WTC11 (cell line): Measurements from ENCODE around the gene NRXN3. TPM values are rescaled to one million over a fixed set of nuclear protein-coding genes. Genes with fewer than 3 reads are reported as not detected.

Experiments
- ATAC-seq: fragments of 200-7000 bp; cut with Tn5 transposase; 2 replicates; pipeline ENCODE4 v1.10.0; 2021; ENCODE audit warnings: mild to moderate bottlenecking, moderate library complexity
- CTCF ChIA-PET: fragments of 300-600 bp; sonication (Branson Sonifier 250); formaldehyde crosslinking; loops from one replicate; lab custom pipeline; 2021; ENCODE audit warnings: antibody characterized with exemption; lab: Charles Lee
- POLR2A ChIA-PET: fragments of 350-600 bp; sonication (Branson Sonifier 250); formaldehyde crosslinking; loops from one replicate; lab custom pipeline; 2021; ENCODE audit warnings: antibody characterized with exemption; lab: Charles Lee
- DNase-seq: peaks from one replicate; pipeline ENCODE4 v3.0.0; 2021; ENCODE audit warnings: low spot score
- H3K27ac Mint-ChIP-seq: 2 replicates; pipeline ENCODE4 v1.8.0; 2021; ENCODE audit warnings: mixed read lengths
- H3K27me3 Mint-ChIP-seq: 2 replicates; pipeline ENCODE4 v1.8.0; 2021; ENCODE audit warnings: low read depth, mild to moderate bottlenecking, moderate library complexity, mixed read lengths
- H3K36me3 Mint-ChIP-seq: 2 replicates; pipeline ENCODE4 v1.8.0; 2021; ENCODE audit warnings: mixed read lengths
- H3K4me1 Mint-ChIP-seq: 2 replicates; pipeline ENCODE4 v1.8.0; 2022; ENCODE audit warnings: mixed read lengths
- H3K4me3 Mint-ChIP-seq: 2 replicates; pipeline ENCODE4 v1.8.0; 2021; ENCODE audit warnings: mild to moderate bottlenecking, moderate library complexity, mixed read lengths
- H3K9me3 Mint-ChIP-seq: 2 replicates; pipeline ENCODE4 v1.8.0; 2021; ENCODE audit warnings: mixed read lengths
- ELF4 ChIP-seq: sonication (generic); formaldehyde crosslinking; IDR thresholded peaks from 2 replicates; pipeline ENCODE4 v1.8.1; 2022; ENCODE audit warnings: low read depth, mild to moderate bottlenecking, moderate library complexity, missing genetic modification reagents
- FOXP1 ChIP-seq: sonication (generic); formaldehyde crosslinking; IDR thresholded peaks from 2 replicates; pipeline ENCODE4 v1.8.0; 2022; ENCODE audit warnings: missing genetic modification reagents, mild to moderate bottlenecking, moderate library complexity, borderline replicate concordance
- HMGA2 ChIP-seq: fragments of 250-450 bp; sonication (Bioruptor Pico); IDR thresholded peaks from 2 replicates; pipeline ENCODE4 v1.4.0; 2021; ENCODE audit warnings: mild to moderate bottlenecking, moderate library complexity
- KAT7 ChIP-seq: sonication (generic); formaldehyde crosslinking; IDR thresholded peaks from 2 replicates; pipeline ENCODE4 v1.8.1; 2023; ENCODE audit warnings: missing genetic modification reagents, mild to moderate bottlenecking, borderline replicate concordance
- MLX ChIP-seq: sonication (generic); formaldehyde crosslinking; IDR thresholded peaks from 2 replicates; pipeline ENCODE4 v1.8.1; 2023; ENCODE audit warnings: mild to moderate bottlenecking, missing genetic modification reagents, moderate library complexity
- NR2C2 ChIP-seq: sonication (generic); formaldehyde crosslinking; IDR thresholded peaks from 2 replicates; pipeline ENCODE4 v1.8.0; 2022; ENCODE audit warnings: mild to moderate bottlenecking, missing genetic modification reagents
- OVOL2 ChIP-seq: fragments of 250-450 bp; sonication (Bioruptor Pico); IDR thresholded peaks from 2 replicates; pipeline ENCODE4 v1.9.0; 2021; ENCODE audit warnings: mild to moderate bottlenecking, borderline replicate concordance
- PRRX2 ChIP-seq: fragments of 250-450 bp; sonication (Bioruptor Pico); IDR thresholded peaks from 2 replicates; pipeline ENCODE4 v1.8.0; 2021; ENCODE audit warnings: mild to moderate bottlenecking
- STAT6 ChIP-seq: sonication (generic); formaldehyde crosslinking; conservative IDR thresholded peaks from 2 replicates; pipeline ENCODE4 v1.8.1; 2023; ENCODE audit warnings: mild to moderate bottlenecking, low read depth, missing genetic modification reagents, moderate library complexity
- TCF7 ChIP-seq: sonication (generic); formaldehyde crosslinking; IDR thresholded peaks from 2 replicates; pipeline ENCODE4 v1.8.0; 2022; ENCODE audit warnings: mild to moderate bottlenecking, low read depth, missing genetic modification reagents, moderate library complexity
- ZNF219 ChIP-seq: sonication (generic); formaldehyde crosslinking; IDR thresholded peaks from 2 replicates; pipeline ENCODE4 v1.8.0; 2023; ENCODE audit warnings: missing genetic modification reagents, mild to moderate bottlenecking, borderline replicate concordance
- ZNF281 ChIP-seq: sonication (generic); formaldehyde crosslinking; IDR thresholded peaks from 2 replicates; pipeline ENCODE4 v1.8.0; 2023; ENCODE audit warnings: mild to moderate bottlenecking, missing genetic modification reagents
- ZNF317 ChIP-seq: sonication (generic); formaldehyde crosslinking; IDR thresholded peaks from 2 replicates; pipeline ENCODE4 v1.8.1; 2023; ENCODE audit warnings: low read depth, mild to moderate bottlenecking, moderate library complexity, missing genetic modification reagents, borderline replicate concordance
- ZNF423 ChIP-seq: fragments of 250-450 bp; sonication (Bioruptor Pico); IDR thresholded peaks from 2 replicates; pipeline ENCODE4 v2.1.2; 2022; ENCODE audit warnings: mild to moderate bottlenecking, moderate library complexity
- ZNF512 ChIP-seq: sonication (generic); formaldehyde crosslinking; IDR thresholded peaks from 2 replicates; pipeline ENCODE4 v1.8.1; 2022; ENCODE audit warnings: missing genetic modification reagents, borderline replicate concordance
- total RNA-seq: library from RNA; stranded (reverse); gene quantifications from 3 replicates; pipeline ENCODE4 v1.2.3, GENCODE V29; 2021
- TF ChIP-seq, protein P1 (sequence below): fragments of 250-450 bp; sonication (Bioruptor Pico); IDR thresholded peaks from 2 replicates; pipeline ENCODE4 v1.8.0; 2021; ENCODE audit warnings: mild to moderate bottlenecking
- TF ChIP-seq, protein P2 (sequence below): sonication (generic); formaldehyde crosslinking; IDR thresholded peaks from 2 replicates; pipeline ENCODE4 v1.8.0; 2022; ENCODE audit warnings: mild to moderate bottlenecking, missing genetic modification reagents
- TF ChIP-seq, protein P3 (sequence below): fragments of 250-450 bp; sonication (Bioruptor Pico); conservative IDR thresholded peaks from 2 replicates; pipeline ENCODE4 v1.9.0; 2021; ENCODE audit warnings: mild to moderate bottlenecking

Gene NRXN3
- total RNA-seq, 1 experiment from 2014 or later, result 3.0 TPM

DNA sequence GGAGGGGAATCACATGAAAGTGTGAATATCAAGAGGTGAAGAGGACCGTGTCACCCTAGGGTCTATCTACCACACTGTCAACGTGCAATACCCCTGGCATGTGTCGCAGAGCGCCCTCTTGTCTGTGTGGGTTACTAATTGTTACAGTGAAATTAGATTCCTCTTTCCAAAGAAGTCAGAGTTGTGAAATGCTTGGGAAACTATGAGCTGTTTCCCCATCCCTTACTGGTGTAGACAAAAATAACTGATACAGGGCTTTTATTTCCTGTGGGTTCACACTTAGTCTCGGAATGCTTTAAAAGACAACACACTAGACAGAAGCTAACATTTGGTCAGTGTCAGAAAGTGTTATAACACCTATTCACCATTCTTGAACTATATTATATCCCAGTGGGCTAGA, 597.3 kb downstream of the NRXN3 start:
- DNase-seq (no peak), ATAC-seq (no peak)
- Mint-ChIP-seq H3K9me3 (no peaks in the 10 kb centered on the region), H3K4me1 (peaks cover 42% of the 10 kb centered on the region), H3K4me3 (no peak overlapping the region), H3K27me3 (no peaks in the 10 kb centered on the region), H3K27ac (no peak overlapping the region), H3K36me3 (no peaks in the 10 kb centered on the region)
- no peak for TF ChIP-seq FOXP1 (CRISPR knock-in tag)
- TF ChIP-seq, protein P1, sequence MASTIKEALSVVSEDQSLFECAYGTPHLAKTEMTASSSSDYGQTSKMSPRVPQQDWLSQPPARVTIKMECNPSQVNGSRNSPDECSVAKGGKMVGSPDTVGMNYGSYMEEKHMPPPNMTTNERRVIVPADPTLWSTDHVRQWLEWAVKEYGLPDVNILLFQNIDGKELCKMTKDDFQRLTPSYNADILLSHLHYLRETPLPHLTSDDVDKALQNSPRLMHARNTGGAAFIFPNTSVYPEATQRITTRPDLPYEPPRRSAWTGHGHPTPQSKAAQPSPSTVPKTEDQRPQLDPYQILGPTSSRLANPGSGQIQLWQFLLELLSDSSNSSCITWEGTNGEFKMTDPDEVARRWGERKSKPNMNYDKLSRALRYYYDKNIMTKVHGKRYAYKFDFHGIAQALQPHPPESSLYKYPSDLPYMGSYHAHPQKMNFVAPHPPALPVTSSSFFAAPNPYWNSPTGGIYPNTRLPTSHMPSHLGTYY (CRISPR knock-in tag), result no peak
- TF ChIP-seq KAT7 (CRISPR knock-in tag), result no peak
- TF ChIP-seq ZNF512 (CRISPR knock-in tag), result no peak
- TF ChIP-seq TCF7, result no peak
- TF ChIP-seq, protein P2, sequence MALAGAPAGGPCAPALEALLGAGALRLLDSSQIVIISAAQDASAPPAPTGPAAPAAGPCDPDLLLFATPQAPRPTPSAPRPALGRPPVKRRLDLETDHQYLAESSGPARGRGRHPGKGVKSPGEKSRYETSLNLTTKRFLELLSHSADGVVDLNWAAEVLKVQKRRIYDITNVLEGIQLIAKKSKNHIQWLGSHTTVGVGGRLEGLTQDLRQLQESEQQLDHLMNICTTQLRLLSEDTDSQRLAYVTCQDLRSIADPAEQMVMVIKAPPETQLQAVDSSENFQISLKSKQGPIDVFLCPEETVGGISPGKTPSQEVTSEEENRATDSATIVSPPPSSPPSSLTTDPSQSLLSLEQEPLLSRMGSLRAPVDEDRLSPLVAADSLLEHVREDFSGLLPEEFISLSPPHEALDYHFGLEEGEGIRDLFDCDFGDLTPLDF, result no peak
- CTCF ChIA-PET, result interaction anchor here (0.8 to 1.0 kb wide), 2 partner anchors 23 to 81 kb away, joined by 3 to 4 read pairs; no protein-coding TSS in a partner anchor
- POLR2A ChIA-PET, result no interaction called here

GRCh38 chr14:78782551-78782950, 612.4 kb downstream of the NRXN3 start:
- Mint-ChIP-seq H3K9me3 (peaks cover 3% of the 10 kb centered on the region; the same call in 1 of the 2 replicates), H3K27me3 (no peaks in the 10 kb centered on the region), H3K4me1 (no peaks in the 10 kb centered on the region), H3K27ac (no peak overlapping the region), H3K36me3 (no peaks in the 10 kb centered on the region), H3K4me3 (no peak overlapping the region)
- ATAC-seq, result no peak
- ChIA-PET CTCF (interaction anchor here (1.3 kb wide), 2 partner anchors 8 to 18 kb away, joined by 4 to 5 read pairs; no protein-coding TSS in a partner anchor), POLR2A (no interaction called here)
- TF ChIP-seq PRRX2 (CRISPR knock-in tag) (no peak), NR2C2 (no peak)
- DNase-seq, result no peak

- ATAC-seq (no peak), DNase-seq (no peak)
- H3K4me1 Mint-ChIP-seq, result peaks cover under 1% of the 10 kb centered on the region
- H3K27me3 Mint-ChIP-seq, result no peaks in the 10 kb centered on the region
- no peaks in the 10 kb centered on the region for H3K36me3 Mint-ChIP-seq
- H3K27ac Mint-ChIP-seq, result no peak overlapping the region
- CTCF ChIA-PET, result no interaction called here
- POLR2A ChIA-PET, result no interaction called here
- peaks cover 3% of the 10 kb centered on the region; the same call in 1 of the 2 replicates for H3K9me3 Mint-ChIP-seq
- H3K4me3 Mint-ChIP-seq, result no peak overlapping the region
- TF ChIP-seq ELF4 (CRISPR knock-in tag), result no peak
- TF ChIP-seq MLX (CRISPR knock-in tag), result no peak
- TF ChIP-seq, protein P3, sequence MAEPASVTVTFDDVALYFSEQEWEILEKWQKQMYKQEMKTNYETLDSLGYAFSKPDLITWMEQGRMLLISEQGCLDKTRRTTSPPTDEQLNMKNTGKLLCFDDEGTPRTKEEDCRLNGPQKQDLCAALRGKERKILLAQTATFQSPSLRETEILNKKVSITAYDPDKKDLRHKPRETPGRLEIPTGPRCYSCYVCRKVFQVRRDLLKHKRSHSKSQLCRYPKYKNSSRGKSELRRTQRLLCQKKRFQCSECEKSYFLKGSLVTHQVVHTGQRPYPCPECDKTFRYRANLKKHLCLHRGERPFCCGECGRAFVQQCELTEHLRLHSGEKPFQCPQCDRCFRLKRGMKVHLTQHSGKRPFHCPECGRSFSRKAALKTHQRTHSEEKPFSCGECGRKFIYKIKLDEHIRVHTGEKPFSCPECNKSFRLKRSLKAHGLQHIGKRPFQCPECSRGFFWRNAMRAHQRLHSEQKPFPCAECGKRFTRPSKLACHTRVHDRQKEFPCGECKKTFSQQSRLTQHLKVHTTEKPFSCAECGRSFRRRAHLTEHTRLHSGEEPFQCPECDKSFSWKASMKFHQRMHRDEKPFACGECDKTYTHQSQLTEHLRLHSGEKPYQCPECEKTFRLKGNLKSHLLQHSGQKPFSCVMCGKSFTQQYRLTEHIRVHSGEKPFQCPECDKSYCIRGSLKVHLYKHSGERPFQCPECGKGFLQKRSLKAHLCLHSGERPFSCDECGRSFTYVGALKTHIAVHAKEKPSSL (CRISPR knock-in tag), result no peak
- TF ChIP-seq OVOL2 (CRISPR knock-in tag), result no peak
- no peak for TF ChIP-seq ZNF219 (CRISPR knock-in tag)
- TF ChIP-seq ZNF317 (CRISPR knock-in tag), result no peak
- TF ChIP-seq ZNF281, result no peak
- TF ChIP-seq HMGA2 (CRISPR knock-in tag), result no peak
- TF ChIP-seq STAT6, result no peak
- TF ChIP-seq ZNF423 (CRISPR knock-in tag), result no peak
Observed at GRCh38 chr14:78785265-78785664, 615.1 kb downstream of the NRXN3 start.
